ENCODE results near the gene SPRR2E.
"Not testable (repeated sequence)": the region's sequence is repeated elsewhere in the genome, so short reads cannot be mapped to it uniquely, and the experiment has no call there.

The SPRR2E gene

DNA sequence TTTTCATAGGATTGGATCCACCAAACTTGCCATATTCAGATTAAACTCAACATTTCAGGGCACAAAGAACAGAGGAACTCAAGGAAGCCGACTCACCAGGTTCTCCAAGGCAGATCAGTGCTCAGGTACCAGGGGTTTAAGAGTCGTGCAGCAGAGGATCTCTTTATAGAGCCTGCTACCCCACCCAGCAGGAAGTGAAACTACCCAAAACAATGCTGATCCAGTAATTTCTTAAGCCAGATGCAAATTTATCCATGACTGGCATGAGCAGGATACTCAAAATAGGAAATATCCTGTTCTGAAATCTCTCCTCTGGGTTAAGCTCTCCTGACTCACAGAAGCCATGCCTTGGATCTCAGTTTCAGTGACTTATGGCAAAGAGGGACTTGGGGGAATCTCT is 37.0 kb downstream of the SPRR2E start, which contains the start of gene SPRR2A:
Gene SPRR2A, minus strand, starts transcription at position 138 of the 400 bp plus-strand sequence. CDS start 777 bp downstream, outside the sequence.
- H3K9ac ChIP-seq (ENCODE audit: low read length): no peak within 1 kb of the TSS
- no peak within 1 kb of the TSS for H3K27ac ChIP-seq (ENCODE audit: low read depth, low read length)
- no peak within 1 kb of the TSS for H3K4me3 ChIP-seq (ENCODE audit: low read length)
- H3K27me3 ChIP-seq (ENCODE audit: control insufficient read depth, insufficient read depth, low read length): no peaks in the 10 kb centered on the region
- no peaks in the 10 kb centered on the region for H3K36me3 ChIP-seq (ENCODE audit: control insufficient read depth, insufficient read depth, low read length)
- no peaks in the 10 kb centered on the region for H3K4me1 ChIP-seq (ENCODE audit: control insufficient read depth, insufficient read depth, low read length)

DNA sequence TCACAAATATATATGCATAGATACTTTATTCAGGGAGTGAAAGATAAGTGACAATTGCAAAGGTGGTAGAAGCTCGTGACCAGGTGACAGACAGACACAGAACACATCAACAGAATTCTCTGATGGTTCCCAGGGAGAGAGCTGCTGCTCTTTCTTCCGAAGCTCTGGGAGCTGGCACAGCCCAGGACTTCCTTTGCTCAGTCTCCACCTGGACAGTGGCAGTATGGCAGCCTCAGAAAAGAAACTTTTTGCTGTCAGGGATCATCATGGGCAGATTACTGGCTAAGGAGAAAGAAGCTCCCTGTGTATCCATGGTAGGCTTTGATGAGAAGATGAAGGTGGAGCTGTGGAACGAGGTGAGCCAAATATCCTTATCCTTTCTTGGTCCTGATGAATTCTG is 38.2 kb downstream of the SPRR2E start:
- H3K27me3 ChIP-seq (ENCODE audit: control insufficient read depth, insufficient read depth, low read length); H3K27ac ChIP-seq (ENCODE audit: low read depth, low read length): not testable (repeated sequence)

DNA sequence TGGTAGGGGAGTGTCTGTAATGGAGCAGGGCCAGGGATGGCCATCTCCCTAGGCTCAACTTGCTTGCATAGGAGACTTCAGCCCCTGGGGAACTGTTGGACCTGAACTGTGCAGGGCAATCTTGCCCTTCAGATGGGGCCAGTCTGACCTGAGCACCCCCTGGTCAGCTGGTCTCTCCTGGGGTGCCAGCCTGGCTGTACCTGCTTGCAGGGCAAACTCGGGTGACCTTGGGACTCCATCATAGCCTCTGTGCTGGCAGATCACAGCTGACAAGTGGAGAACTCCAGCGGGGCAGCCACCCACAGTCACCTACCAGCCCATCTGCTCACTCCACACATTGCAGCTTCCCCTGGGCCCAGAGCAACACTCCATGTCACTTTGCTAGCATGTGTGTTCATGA is 45.1 kb downstream of the SPRR2E start:
- Histone ChIP-seq H3K27me3 (ENCODE audit: control insufficient read depth, insufficient read depth, low read length) (no peaks in the 10 kb centered on the region), H3K36me3 (ENCODE audit: control insufficient read depth, insufficient read depth, low read length) (no peaks in the 10 kb centered on the region), H3K9ac (ENCODE audit: low read length) (no peak overlapping the region), H3K4me3 (ENCODE audit: low read length) (no peak overlapping the region), H3K4me1 (ENCODE audit: control insufficient read depth, insufficient read depth, low read length) (no peaks in the 10 kb centered on the region), H3K27ac (ENCODE audit: low read depth, low read length) (no peak overlapping the region)

More for the DNA sequence above, 38.2 kb downstream of the SPRR2E start:
- H3K4me3 ChIP-seq (ENCODE audit: low read length); H3K36me3 ChIP-seq (ENCODE audit: control insufficient read depth, insufficient read depth, low read length); H3K9ac ChIP-seq (ENCODE audit: low read length); H3K4me1 ChIP-seq (ENCODE audit: control insufficient read depth, insufficient read depth, low read length): not testable (repeated sequence)

Data from rectal smooth muscle tissue (tissue), 1 donor.